PFSK-1 (cell line): ENCODE measurements around the gene UNC5CL.

Source experiments
- FOXP2 ChIP-seq: optimal IDR thresholded peaks from 2 replicates; pipeline ENCODE3; 2011; ENCODE audit warnings: borderline replicate concordance, control low read depth, inconsistent platforms; ENCODE audit not compliant: insufficient read depth; ENCODE audit errors: extremely low read length, extremely low read depth
- POLR2AphosphoS5 ChIP-seq: IDR thresholded peaks from 2 replicates; pipeline ENCODE4 v1.6.1; 2012; ENCODE audit warnings: low read depth, mild to moderate bottlenecking, control low read depth, low read length, moderate library complexity
- REST ChIP-seq, 2 experiments: IDR thresholded peaks; 2 replicates each; pipeline versions ENCODE4 v1.6.1 to v1.8.0; 2011 to 2012; ENCODE audit warnings: low read depth in 2 of 2, low read length in 2 of 2, control low read depth in 1 of 2, inconsistent platforms in 1 of 2, mild to moderate bottlenecking in 1 of 2, moderate library complexity in 1 of 2; ENCODE audit not compliant: insufficient read depth in 1 of 2
- SIN3A ChIP-seq: IDR thresholded peaks from 2 replicates; pipeline ENCODE4 v1.6.1; 2012; ENCODE audit warnings: mild to moderate bottlenecking, low read length, moderate library complexity, borderline replicate concordance; ENCODE audit not compliant: insufficient read depth
- TAF1 ChIP-seq: IDR thresholded peaks from 2 replicates; pipeline ENCODE4 v1.6.1; 2012; ENCODE audit warnings: low read length, control low read depth, borderline replicate concordance; ENCODE audit not compliant: insufficient read depth

UNC5CL gene

GRCh38 chr6:41028561-41029412 lies 10.2 kb downstream of the UNC5CL start:
- TF ChIP-seq REST (IDR thresholded peaks at IDR 0.05; ENCODE audit: insufficient read depth in 1 of 2, low read depth in 2 of 2, low read length in 2 of 2) (no peak), POLR2AphosphoS5 (no peak), SIN3A (no peak), FOXP2 (no peak), TAF1 (no peak)

GRCh38 chr6:41027799-41028560 lies 11.0 kb downstream of the UNC5CL start:
- TF ChIP-seq TAF1 (no peak), SIN3A (peak; percentile 47; the same call in 1 of the 2 replicates), FOXP2 (peak; percentile 87), REST (IDR thresholded peaks at IDR 0.05; ENCODE audit: insufficient read depth in 1 of 2, low read depth in 2 of 2, low read length in 2 of 2) (no peak), POLR2AphosphoS5 (peak; percentile 43)

GRCh38 chr6:41027241-41027640 lies 11.8 kb downstream of the UNC5CL start:
- no peak for TF ChIP-seq POLR2AphosphoS5
- TF ChIP-seq FOXP2: no peak
- TF ChIP-seq TAF1: peak; percentile 6; the same call in 1 of the 2 replicates

- TF ChIP-seq FOXP2 (no peak), TAF1 (no peak), REST (IDR thresholded peaks at IDR 0.05; ENCODE audit: insufficient read depth in 1 of 2, low read depth in 2 of 2, low read length in 2 of 2) (no peak), POLR2AphosphoS5 (no peak), SIN3A (no peak)
Observed at GRCh38 chr6:41025966-41026530, 13.0 kb downstream of the UNC5CL start.

- no peak for TF ChIP-seq TAF1
- TF ChIP-seq SIN3A: no peak
- TF ChIP-seq FOXP2: no peak
- no peak for TF ChIP-seq POLR2AphosphoS5
- TF ChIP-seq REST (IDR thresholded peaks at IDR 0.05; ENCODE audit: insufficient read depth in 1 of 2, low read depth in 2 of 2, low read length in 2 of 2): no peak
Observed at GRCh38 chr6:41023114-41023513, 15.9 kb downstream of the UNC5CL start.
